ENCODE data around the gene SUPT4H1.
A peak's percentile ranks its signal among the peaks of the same experiment; 100 is the strongest.
"Not testable (repeated sequence)": the region's sequence is repeated elsewhere in the genome, so short reads cannot be mapped to it uniquely, and the experiment has no call there.

The SUPT4H1 gene

GRCh38 chr17:58362368-58363014 lies 10.5 kb upstream of the SUPT4H1 start:
- no peak for DNase-seq

- DNase-seq: no peak
Measured at GRCh38 chr17:58360296-58361063, 8.5 kb upstream of the SUPT4H1 start.

GRCh38 chr17:58358408-58359172 lies 6.6 kb upstream of the SUPT4H1 start:
- DNase-seq: no peak

GRCh38 chr17:58357312-58358297 lies 5.6 kb upstream of the SUPT4H1 start:
- no peak for DNase-seq

GRCh38 chr17:58356231-58356630 lies 4.2 kb upstream of the SUPT4H1 start:
- DNase-seq: no peak

- no peak for DNase-seq
Measured at GRCh38 chr17:58354541-58355216, 2.7 kb upstream of the SUPT4H1 start.

- DNase-seq: no peak
Measured at GRCh38 chr17:58353389-58353825, 1.4 kb upstream of the SUPT4H1 start.

- peak; percentile 65 for DNase-seq
Measured at GRCh38 chr17:58352596-58353388, 791 bp upstream of the SUPT4H1 start.

GRCh38 chr17:58351182-58351581 lies 819 bp downstream of the SUPT4H1 start:
- DNase-seq: no peak

- DNase-seq: no peak
Measured at GRCh38 chr17:58348038-58348437, 4.0 kb downstream of the SUPT4H1 start.

GRCh38 chr17:58345500-58345899 lies 6.5 kb downstream of the SUPT4H1 start:
- DNase-seq: no peak

GRCh38 chr17:58344791-58345157 lies 7.2 kb downstream of the SUPT4H1 start:
- no peak for DNase-seq

- no peak for DNase-seq
Measured at GRCh38 chr17:58344047-58344790, 7.8 kb downstream of the SUPT4H1 start.

GRCh38 chr17:58343131-58343530 lies 8.9 kb downstream of the SUPT4H1 start:
- no peak for DNase-seq

- DNase-seq: no peak
Measured at GRCh38 chr17:58341861-58342475, 10.0 kb downstream of the SUPT4H1 start.

- not testable (repeated sequence) for DNase-seq
Measured at GRCh38 chr17:58341136-58341860, 10.7 kb downstream of the SUPT4H1 start.

- no peak for DNase-seq
Measured at GRCh38 chr17:58340405-58340876, 11.6 kb downstream of the SUPT4H1 start.

GRCh38 chr17:58339755-58340404 lies 12.1 kb downstream of the SUPT4H1 start:
- DNase-seq: no peak
